Neural cell (in vitro differentiated cells): ENCODE data around the gene LYG1. TPM values are rescaled to one million over a fixed set of nuclear protein-coding genes. Genes with fewer than 3 reads are reported as not detected.
"Not testable (repeated sequence)": the region's sequence is repeated elsewhere in the genome, so short reads cannot be mapped to it uniquely, and the experiment has no call there.

Experiments used
- H2AFZ ChIP-seq: fragments of 200-600, 300-800 bp; sonication (generic), shearing (Covaris generic); 2 replicates; pipeline ENCODE4 v1.6.0; 2014; ENCODE audit warnings: low read depth, mild to moderate bottlenecking, antibody characterized with exemption, low read length, moderate library complexity
- H3F3A ChIP-seq: fragments of 200-600 bp; shearing (Covaris generic); 2 replicates; pipeline ENCODE4 v1.6.1; 2016; ENCODE audit warnings: mild to moderate bottlenecking, moderate library complexity, mixed read lengths, antibody characterized with exemption, low read length; ENCODE audit not compliant: insufficient read depth, poor library complexity, severe bottlenecking
- H3K27ac ChIP-seq: fragments of 200-600, 300-800 bp; sonication (generic), shearing (Covaris generic); 2 replicates; pipeline ENCODE4 v1.5.1; 2014; ENCODE audit warnings: mild to moderate bottlenecking, low read length, moderate library complexity
- H3K27me3 ChIP-seq: fragments of 300-800, 200-600 bp; sonication (generic), shearing (Covaris generic); 2 replicates; pipeline ENCODE4 v1.6.0; 2014; ENCODE audit warnings: mild to moderate bottlenecking, low read depth, low read length, moderate library complexity; ENCODE audit not compliant: insufficient read depth
- H3K36me3 ChIP-seq: fragments of 300-800, 200-600 bp; sonication (generic), shearing (Covaris generic); 2 replicates; pipeline ENCODE4 v1.5.1; 2014; ENCODE audit warnings: mild to moderate bottlenecking, antibody characterized with exemption, low read length, moderate library complexity; ENCODE audit not compliant: insufficient read depth
- H3K4me2 ChIP-seq: fragments of 300-800, 200-600 bp; sonication (generic), shearing (Covaris generic); 2 replicates; pipeline ENCODE4 v1.6.0; 2014; ENCODE audit warnings: mild to moderate bottlenecking, low read length
- H3K4me3 ChIP-seq: fragments of 300-800, 200-600 bp; sonication (generic), shearing (Covaris generic); 2 replicates; pipeline ENCODE4 v1.5.1; 2014; ENCODE audit warnings: mild to moderate bottlenecking, low read length, moderate library complexity
- H3K79me2 ChIP-seq: fragments of 200-600 bp; shearing (Covaris generic); replicated peaks from 2 replicates; pipeline ENCODE4 v1.6.0; 2014; ENCODE audit warnings: mild to moderate bottlenecking, low read length, moderate library complexity; ENCODE audit not compliant: insufficient read depth
- H3K9ac ChIP-seq: fragments of 300-800, 200-600 bp; sonication (generic), shearing (Covaris generic); 2 replicates; pipeline ENCODE4 v1.6.1; 2016; ENCODE audit warnings: mild to moderate bottlenecking, low read length, mixed read lengths
- H3K9me2 ChIP-seq: fragments of 200-600 bp; shearing (Covaris generic); 2 replicates; pipeline ENCODE4 v1.6.1; 2016; ENCODE audit warnings: mild to moderate bottlenecking, low read length, mixed read lengths; ENCODE audit not compliant: insufficient read depth
- H3K9me3 ChIP-seq: fragments of 200-600, 300-800 bp; sonication (generic), shearing (Covaris generic); 2 replicates; pipeline ENCODE4 v1.6.1; 2016; ENCODE audit warnings: mild to moderate bottlenecking, mixed run types, low read length, moderate library complexity, mixed read lengths
- H4K20me1 ChIP-seq: fragments of 200-600 bp; shearing (Covaris generic); 2 replicates; pipeline ENCODE4 v1.6.1; 2016; ENCODE audit warnings: mild to moderate bottlenecking, mixed run types; ENCODE audit not compliant: insufficient read depth
- CTCF ChIP-seq: fragments of 450-650 bp; IDR thresholded peaks from 2 replicates; pipeline ENCODE4 v1.5.1; 2014; ENCODE audit warnings: antibody characterized with exemption, mild to moderate bottlenecking, moderate library complexity; ENCODE audit not compliant: poor library complexity, severe bottlenecking
- EP300 ChIP-seq: fragments of 450-650 bp; conservative IDR thresholded peaks from 2 replicates; pipeline ENCODE4 v1.6.1; 2014; ENCODE audit warnings: antibody characterized with exemption, mild to moderate bottlenecking, moderate library complexity; ENCODE audit not compliant: poor library complexity, severe bottlenecking
- EZH2 ChIP-seq: fragments of 200-600, 300-800 bp; shearing (Covaris generic), sonication (generic); IDR thresholded peaks from 2 replicates; pipeline ENCODE4 v1.6.1; 2014; ENCODE audit warnings: antibody characterized with exemption, low read length, borderline replicate concordance, mild to moderate bottlenecking; ENCODE audit not compliant: insufficient read depth, poor library complexity, severe bottlenecking
- MXI1 ChIP-seq: fragments of 450-650 bp; conservative IDR thresholded peaks from 2 replicates; pipeline ENCODE4 v1.6.1; 2014; ENCODE audit warnings: antibody characterized with exemption, mild to moderate bottlenecking; ENCODE audit not compliant: poor library complexity, severe bottlenecking
- POLR2AphosphoS5 ChIP-seq: IDR thresholded peaks from 2 replicates; pipeline ENCODE4 v1.6.1; 2012
- RAD21 ChIP-seq: fragments of 450-650 bp; conservative IDR thresholded peaks from 2 replicates; pipeline ENCODE4 v1.6.1; 2014; ENCODE audit warnings: antibody characterized with exemption, mild to moderate bottlenecking, moderate library complexity
- REST ChIP-seq: IDR thresholded peaks from 2 replicates; pipeline ENCODE4 v1.6.1; 2012; ENCODE audit warnings: borderline replicate concordance
- SMC3 ChIP-seq: fragments of 450-650 bp; conservative IDR thresholded peaks from 2 replicates; pipeline ENCODE4 v1.6.1; 2014; ENCODE audit warnings: antibody characterized with exemption, mild to moderate bottlenecking, moderate library complexity; ENCODE audit not compliant: poor library complexity
- TAF1 ChIP-seq: IDR thresholded peaks from 2 replicates; pipeline ENCODE4 v1.6.1; 2012; ENCODE audit warnings: low read depth
- polyA plus RNA-seq: library from polyadenylated mRNA; depleted of rRNA; stranded (reverse); fragments of >200 nt; gene quantifications from 2 replicates; pipeline ENCODE4 v1.2.3, GENCODE V29; 2014

LYG1 gene
- polyA plus RNA-seq, 1 donor from 2014 or later = 2.8 TPM

GRCh38 chr2:99325384-99325783 is 24.4 kb upstream of the LYG1 start:
- Histone ChIP-seq H3K9me3 (no peaks in the 10 kb centered on the region), H3K4me3 (no peak overlapping the region), H3K4me2 (no peak overlapping the region), H3K9ac (no peak overlapping the region), H3K27me3 (no peaks in the 10 kb centered on the region), H3K9me2 (no peaks in the 10 kb centered on the region), H3K36me3 (peaks cover 20% of the 10 kb centered on the region), H2AFZ (no peak overlapping the region), H3K27ac (no peak overlapping the region), H4K20me1 (no peaks in the 10 kb centered on the region), H3K79me2 (peaks cover 3% of the 10 kb centered on the region), H3F3A (no peaks in the 10 kb centered on the region)
- TF ChIP-seq EP300 (no peak), TAF1 (no peak), RAD21 (no peak), REST (no peak), POLR2AphosphoS5 (no peak), MXI1 (no peak), SMC3 (no peak), EZH2 (no peak), CTCF (no peak)

GRCh38 chr2:99317873-99318200 is 16.8 kb upstream of the LYG1 start:
- H3K4me2 ChIP-seq, H2AFZ ChIP-seq, H3K9ac ChIP-seq, H3K27ac ChIP-seq, H3K79me2 ChIP-seq, H3K9me3 ChIP-seq, H3K27me3 ChIP-seq, H3F3A ChIP-seq, H3K4me3 ChIP-seq, H3K36me3 ChIP-seq, H3K9me2 ChIP-seq, H4K20me1 ChIP-seq: not testable (repeated sequence)

GRCh38 chr2:99317161-99317872 is 16.3 kb upstream of the LYG1 start:
- no peaks in the 10 kb centered on the region for H3K9me3 ChIP-seq
- no peaks in the 10 kb centered on the region for H3K36me3 ChIP-seq
- no peak overlapping the region for H3K9ac ChIP-seq
- H3K27me3 ChIP-seq = no peaks in the 10 kb centered on the region
- H3K79me2 ChIP-seq = no peaks in the 10 kb centered on the region
- no peak overlapping the region for H2AFZ ChIP-seq
- no peak overlapping the region for H3K27ac ChIP-seq
- no peaks in the 10 kb centered on the region for H3F3A ChIP-seq
- H3K4me3 ChIP-seq = no peak overlapping the region
- TF ChIP-seq MXI1 = no peak
- no peak for TF ChIP-seq RAD21
- TF ChIP-seq SMC3 = no peak
- TF ChIP-seq TAF1 = no peak
- no peak for TF ChIP-seq REST
- TF ChIP-seq EZH2 = no peak
- TF ChIP-seq EP300 = no peak
- no peak for TF ChIP-seq CTCF
- no peak for TF ChIP-seq POLR2AphosphoS5
- H3K9me2 ChIP-seq = no peaks in the 10 kb centered on the region
- H4K20me1 ChIP-seq = no peaks in the 10 kb centered on the region
- no peak overlapping the region for H3K4me2 ChIP-seq
